ENCODE data around the gene PHEX. TPM values are rescaled to one million over a fixed set of nuclear protein-coding genes. Genes with fewer than 3 reads are reported as not detected.

Gene PHEX
- total RNA-seq, 2 donors from 2014 or later, result 0.29 TPM; not detected in 1

DNA sequence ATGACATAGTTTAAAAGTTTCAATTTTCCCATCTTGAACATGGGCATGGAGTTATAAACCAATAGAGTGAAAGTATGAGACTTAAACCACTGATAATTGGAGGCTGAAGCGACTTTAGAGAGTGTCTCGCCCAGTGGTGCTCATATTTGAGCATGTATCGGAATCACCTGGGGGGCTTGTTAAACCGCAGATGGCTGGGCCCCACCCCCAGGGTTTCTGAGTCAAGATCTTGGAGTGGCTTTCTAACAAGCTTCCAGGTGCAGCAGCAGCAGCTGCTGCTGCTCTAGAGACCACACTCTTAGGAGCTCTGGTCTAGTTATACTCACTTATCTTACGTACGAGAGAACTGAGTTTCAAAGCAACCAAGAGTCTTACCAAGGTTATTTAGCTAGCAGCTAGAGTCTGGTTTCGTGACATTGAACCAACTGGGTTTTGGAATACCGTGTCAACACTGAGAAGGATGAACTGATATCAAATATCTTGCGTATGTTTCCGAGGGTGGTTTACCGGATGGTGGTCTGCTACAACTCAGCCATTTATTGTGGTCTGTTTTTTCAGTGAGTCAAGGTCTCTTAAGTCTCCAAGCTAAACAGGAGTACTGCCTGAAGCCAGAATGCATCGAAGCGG is 5.9 kb downstream of the PHEX start:
- intact Hi-C loops (cut with DNase I), result no loop called here
- DNase-seq (no peak), ATAC-seq (no peak)

DNA sequence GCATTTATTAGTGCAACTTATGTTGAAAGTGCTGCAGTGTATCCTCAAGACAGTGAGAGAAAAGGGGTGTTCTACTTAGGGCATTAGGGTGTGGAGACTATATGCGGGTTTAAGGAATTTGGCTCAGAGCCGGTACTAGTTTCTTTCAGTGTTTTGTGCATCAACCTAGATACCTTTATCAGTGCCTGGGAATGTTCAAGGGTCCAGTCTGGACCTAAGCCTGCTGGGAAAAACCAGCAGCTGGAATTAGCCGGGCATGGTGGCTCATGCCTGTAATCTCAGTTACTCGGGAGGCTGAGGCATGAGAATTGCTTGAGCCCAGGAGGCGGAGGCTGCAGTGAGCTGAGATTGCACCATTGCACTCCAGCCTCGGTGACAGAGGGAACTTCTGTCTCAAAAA is 7.4 kb downstream of the PHEX start:
- ATAC-seq (no peak), DNase-seq (no peak)
- intact Hi-C loops (cut with DNase I), result no loop called here

DNA sequence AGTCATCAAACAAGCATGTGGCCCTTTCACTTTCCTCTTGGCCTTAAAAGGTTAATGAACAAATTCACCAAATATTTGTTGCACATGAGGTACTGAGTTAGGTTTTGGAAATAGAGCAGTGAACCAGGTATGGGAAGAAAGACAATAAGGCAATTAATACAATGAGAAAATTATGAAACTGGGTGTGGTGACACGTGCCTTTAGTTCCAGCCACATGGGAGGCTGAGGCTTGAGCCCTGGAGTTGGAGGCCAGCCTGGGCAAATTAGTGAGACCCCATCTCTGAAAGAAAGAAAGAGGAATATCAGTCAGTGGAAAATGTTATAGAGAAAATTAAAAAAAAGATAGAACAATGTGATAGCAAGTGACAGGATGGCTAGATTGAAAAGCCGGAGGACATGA is 8.1 kb downstream of the PHEX start:
- intact Hi-C loops (cut with DNase I), result no loop called here
- ATAC-seq (no peak), DNase-seq (no peak)

DNA sequence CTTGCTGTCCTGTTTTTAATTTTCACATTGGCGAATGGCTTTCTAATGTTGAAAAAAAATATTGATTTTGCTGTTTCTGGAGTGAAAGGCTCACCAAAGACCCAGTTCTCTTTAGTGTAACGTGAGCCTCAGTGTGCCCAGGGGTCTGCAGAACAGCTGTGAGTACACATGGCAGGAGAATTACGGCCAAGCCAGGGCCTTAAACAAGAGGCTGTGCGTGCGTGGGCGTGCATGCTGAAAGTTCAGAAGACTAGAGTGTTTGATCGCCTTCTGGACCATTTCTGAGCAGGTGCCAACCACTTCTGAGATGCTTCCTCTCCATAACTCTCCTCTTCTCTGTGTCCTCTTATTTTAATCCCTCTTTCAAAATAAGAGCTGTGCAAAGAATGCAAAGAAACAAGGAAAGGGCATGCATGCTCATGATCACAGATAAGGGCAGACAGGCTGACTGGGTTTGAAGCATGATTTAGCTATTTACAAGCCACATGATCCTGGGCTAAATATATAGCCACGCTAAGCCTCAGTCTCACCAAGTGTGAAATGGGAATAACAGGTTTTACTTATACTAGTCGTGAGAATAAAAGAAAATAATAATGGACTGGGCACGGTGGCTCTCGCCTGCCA is 9.9 kb downstream of the PHEX start:
- ATAC-seq (no peak), DNase-seq (no peak)
- intact Hi-C loops (cut with DNase I), result no loop called here

DNA sequence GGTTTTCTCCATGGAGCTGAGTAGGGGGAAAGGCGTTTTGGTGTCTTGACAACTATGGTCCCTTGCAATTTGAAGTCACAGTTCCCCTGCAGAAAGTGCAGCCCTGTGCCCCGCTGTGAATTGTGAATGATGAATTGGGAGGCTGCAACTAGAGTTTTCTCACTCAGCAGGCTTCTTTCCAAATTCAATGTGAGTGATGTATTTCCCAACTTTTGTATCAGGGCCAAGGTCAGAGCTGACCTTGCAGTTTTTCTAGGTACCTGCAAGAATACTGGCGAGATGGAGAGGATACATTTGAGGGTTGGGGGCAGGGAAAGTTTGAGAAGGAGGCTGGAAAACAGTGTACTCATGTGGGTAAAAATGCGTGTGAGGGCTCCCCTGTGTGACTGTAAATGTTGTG is 11.7 kb downstream of the PHEX start:
- intact Hi-C loops (cut with DNase I), result no loop called here
- DNase-seq (no peak), ATAC-seq (no peak)

DNA sequence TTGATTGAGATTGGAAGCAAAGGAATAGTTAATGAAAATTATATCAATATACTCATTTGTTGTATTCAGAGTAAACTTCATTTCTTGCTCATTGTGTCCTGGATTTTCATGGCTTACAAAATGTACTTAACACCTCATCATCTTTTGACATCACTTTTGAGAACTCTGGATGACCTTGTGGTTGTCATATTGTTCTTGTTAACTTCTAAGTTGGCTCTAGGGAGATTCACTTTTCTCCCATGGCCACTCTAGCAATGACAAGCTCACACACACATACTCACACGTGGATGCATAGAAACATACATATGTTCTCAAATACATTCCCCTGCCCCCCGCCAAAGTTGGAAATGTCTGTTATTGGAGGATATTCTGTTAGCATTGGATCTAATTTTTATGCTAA is 15.3 kb downstream of the PHEX start:
- ATAC-seq (no peak), DNase-seq (no peak)
- intact Hi-C loops (cut with DNase I), result no loop called here

DNA sequence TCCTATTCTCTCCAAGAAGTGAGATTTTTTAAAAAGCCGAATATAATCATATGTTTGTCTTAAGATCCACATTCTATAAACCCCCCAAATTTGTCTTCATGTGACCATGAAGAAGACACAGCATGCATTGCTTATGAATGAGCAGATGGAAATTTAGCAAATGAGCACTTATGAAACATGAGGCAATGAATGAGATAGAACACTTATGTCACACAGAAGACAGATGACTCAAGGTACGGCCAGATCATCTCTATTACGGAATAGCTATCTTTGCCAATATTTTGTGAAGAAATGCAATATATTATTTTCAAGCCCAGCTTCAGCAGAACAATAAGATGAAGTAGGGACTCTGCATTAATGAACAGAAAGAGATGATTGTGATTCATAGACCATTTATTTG is 21.4 kb downstream of the PHEX start:
- no peak for DNase-seq
- no peak for ATAC-seq
- intact Hi-C loops (cut with DNase I), result no loop called here

DNA sequence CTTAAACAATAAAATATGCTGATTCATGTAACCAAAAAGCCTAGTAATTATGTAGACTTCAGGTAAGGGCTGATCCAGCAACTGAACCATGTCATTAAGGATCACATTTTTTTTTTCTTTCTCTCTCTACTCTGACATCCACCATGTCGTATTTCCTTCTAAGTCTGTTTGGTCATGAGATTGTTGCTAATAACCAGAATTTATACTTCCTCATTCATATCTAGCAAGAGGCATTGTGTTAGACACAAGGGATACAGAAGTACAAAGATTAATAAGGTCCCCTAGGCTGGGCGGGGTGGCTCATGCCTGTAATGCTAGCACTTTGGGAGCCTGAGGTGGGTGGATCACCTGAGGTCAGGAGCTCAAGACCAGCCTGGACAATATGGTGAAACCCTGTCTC is 24.1 kb downstream of the PHEX start:
- intact Hi-C loops (cut with DNase I), result no loop called here
- ATAC-seq, result no peak
- DNase-seq, result no peak

DNA sequence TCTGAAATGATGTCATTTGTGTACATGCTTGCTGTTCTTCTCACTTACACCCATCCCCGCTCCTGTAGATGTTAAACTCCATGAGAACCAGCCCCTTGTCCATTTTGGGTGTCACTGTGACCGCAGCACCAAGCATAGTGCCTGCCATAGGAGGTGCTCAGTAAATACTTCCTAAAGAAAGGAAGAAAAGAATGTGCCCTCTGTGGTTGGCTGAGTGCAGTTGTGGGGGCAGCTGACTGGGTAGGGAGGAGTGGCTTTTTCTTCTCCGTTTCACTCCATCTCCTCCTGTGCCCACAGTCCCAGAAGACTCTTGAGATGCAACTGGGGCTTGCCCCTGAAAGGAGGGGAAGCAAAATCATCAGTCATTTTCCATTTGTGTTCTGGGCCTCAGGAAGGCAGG is 25.5 kb downstream of the PHEX start:
- ATAC-seq (no peak), DNase-seq (no peak)
- intact Hi-C loops (cut with DNase I), result no loop called here

DNA sequence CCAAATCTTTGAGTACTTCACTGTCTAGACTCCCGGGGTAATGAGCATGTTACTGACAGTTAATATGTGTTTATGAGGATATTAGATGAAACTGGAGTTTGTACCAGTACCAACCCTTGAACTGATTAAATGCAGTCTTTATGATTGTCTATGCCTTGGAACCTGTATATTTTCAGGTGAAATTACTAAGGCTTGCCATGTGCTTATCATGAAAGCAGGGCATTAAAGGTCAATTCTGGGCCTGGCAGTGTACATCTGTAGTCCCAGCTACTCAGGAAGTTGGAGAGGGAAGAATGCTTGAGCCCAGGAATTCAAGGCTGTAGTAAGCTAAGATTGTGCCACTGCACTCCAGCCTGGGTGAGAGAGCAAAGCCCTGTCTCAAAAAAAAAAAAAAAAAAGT is 27.6 kb downstream of the PHEX start:
- DNase-seq, result no peak
- intact Hi-C loops (cut with DNase I), result no loop called here
- ATAC-seq, result no peak

DNA sequence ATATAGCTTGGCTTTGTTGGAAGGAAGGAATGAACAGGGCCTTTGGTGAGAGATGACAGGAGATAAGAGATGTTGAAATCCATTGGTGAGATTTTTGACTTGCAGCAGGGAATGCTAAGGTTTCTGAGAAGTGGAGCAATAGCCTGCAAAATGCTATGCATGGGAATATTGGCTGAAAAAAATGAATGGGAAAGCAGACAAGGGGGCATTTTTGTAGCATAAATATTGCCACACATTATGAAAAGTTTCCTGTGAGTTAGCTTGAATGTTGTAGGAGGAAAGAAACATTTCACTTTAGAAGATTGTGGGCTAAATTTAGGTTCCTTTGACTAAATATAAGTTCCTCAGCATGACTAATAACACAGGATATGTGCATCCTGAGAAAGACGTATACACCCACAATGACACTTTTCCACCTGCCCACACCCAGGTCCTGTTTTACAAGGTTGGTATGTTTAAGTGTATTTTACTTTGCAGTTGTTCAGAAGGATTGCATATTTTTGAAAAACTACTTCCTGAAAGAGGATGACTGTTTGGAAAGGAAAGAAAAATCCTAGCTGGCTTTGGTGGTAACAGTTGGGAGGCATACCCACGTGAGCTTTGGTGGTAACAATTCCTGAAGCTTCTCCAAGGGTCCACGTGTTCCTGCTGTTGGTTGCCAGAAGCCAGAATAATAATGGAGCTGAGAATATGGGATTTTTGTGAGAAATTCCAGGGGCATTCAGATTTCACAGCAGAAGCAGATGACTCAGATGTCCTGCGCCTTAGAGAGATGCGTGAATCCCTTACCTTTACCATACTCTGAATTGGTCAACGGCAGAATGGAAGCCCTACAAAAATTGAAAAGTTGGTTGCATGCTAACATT is 28.5 kb downstream of the PHEX start:
- intact Hi-C loops (cut with DNase I), result no loop called here
- ATAC-seq (no peak), DNase-seq (no peak)

DNA sequence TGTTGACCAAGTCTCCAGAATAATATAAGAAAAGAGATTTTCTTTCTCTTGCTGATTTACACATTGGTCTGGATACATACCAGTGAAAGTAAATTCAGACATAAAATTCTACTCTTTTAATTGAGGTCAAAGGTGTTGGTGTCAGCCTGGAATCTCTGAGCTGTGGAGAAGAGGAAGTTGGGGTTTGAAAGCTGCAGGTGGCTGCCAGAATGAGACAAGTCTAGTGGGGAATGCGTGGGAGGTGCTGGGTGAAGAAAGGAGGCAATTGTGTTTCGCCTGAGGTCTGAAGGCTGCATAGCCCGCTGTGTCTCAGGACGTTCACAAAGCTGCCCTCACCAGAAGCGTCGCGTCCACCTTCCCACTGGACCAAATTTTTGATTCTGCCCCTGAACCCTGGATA is 31.2 kb downstream of the PHEX start:
- DNase-seq (no peak), ATAC-seq (no peak)
- intact Hi-C loops (cut with DNase I), result no loop called here

DNA sequence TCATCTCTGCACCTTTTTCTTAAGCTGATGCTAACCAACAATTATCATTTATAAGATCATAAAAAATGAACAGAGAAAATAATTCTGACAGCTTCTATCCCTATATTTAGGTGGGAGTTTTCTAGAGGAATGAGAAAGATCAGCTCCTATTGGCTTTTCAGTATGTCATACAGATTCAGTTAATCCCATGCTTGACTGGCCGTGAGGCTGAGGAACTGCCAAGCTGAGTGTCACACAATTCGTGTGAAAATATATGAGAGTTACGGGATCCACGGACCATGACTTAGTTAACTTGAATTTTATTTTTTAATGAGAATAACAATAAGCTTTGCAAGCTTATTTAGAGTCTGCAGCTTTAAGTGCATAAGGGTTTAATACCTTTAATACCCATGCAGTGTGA is 37.5 kb downstream of the PHEX start:
- intact Hi-C loops (cut with DNase I), result no loop called here
- ATAC-seq (no peak), DNase-seq (no peak)

DNA sequence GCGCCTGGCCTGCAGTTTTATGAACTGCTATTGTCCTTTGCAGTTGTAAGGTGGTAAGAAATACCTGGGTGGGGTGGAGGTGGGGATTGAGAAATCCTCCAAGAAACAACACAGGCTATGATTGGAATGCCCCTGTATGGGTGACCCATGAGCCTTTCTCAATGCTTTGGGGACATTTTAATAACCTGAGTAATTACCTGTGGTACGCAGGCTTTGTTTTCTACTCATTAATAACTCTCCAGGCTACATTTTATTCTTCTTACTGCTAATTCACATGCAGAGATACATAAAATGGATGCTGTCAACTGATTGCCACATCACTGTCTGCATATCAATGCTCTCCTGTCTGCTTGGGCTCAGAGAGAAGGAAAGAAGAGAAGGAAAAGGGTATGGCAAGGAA is 41.8 kb downstream of the PHEX start:
- DNase-seq, result no peak
- intact Hi-C loops (cut with DNase I), result no loop called here
- no peak for ATAC-seq

DNA sequence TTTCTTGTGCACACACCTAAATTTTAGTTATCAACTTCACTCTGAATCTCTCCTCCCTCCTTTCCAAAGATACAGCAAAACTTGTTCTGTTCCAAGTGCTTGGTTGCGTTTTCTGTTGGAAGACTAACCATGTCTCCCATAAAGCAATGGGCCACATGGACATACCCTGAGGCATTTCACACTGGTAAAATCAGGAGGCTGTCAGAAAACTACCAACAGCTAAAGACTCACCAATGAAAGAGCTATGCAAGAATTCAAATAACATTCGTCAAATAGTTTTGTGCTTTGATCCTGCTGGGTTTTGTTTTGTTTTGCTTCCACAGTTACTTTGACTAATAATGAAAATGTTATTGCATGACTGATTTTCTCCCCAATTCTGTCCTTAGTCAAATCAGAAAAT is 46.0 kb downstream of the PHEX start:
- ATAC-seq (no peak), DNase-seq (no peak)
- intact Hi-C loops (cut with DNase I), result no loop called here

DNA sequence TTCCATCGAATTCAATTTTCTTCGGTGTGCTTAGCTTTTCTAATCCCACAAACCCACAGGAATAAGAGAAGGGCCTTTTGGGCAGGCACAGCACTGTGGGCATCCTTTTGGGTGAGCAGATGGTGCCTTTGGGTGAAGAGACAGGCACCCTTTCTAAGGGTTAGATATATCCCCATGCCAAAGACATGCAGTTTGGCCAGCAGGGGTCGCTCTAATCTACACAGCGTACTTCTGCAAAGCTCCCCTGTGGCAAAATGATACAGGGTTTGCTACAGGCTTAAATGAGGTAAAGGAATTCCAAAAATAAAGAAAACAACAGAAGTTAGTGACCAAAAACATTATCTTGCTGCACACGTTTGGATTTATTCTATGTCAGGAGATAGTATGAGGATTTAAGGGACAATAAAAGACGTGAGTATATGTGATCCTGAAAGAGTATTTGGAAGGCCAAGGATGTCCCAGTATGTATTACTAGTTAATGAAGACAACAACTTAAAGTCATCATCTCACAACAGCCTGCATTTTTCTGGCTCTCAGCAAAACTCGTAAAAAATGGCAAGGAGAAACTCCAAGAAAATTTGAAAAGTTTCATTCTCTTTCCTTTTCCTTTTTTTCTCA is 49.5 kb downstream of the PHEX start:
- ATAC-seq, result no peak
- peak; percentile 34 for DNase-seq
- intact Hi-C loops (cut with DNase I), result loop anchor here in 1 of 2 donors (5.0 kb wide), 1 partner anchor 111 kb away; no protein-coding TSS in a partner anchor

DNA sequence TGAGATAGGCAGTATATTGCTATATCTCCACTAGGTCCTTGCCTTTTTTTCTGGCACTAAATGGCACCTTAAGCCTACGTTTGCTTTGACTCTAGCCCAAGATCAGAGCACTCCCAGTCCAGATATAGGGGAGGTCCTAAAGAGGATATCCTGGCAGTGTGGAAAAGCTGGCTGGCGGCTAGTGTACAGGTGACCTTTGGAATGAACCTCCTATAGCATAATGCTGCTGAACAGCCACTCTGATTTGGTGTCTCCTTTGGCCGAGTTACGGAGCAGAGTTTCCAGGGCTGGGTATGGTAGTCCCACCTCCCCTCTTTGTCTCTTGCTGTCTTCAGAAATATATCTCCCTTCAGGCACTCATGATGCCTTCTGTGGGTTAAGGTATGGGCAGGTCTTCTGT is 53.9 kb downstream of the PHEX start:
- DNase-seq, result no peak
- intact Hi-C loops (cut with DNase I), result no loop called here
- ATAC-seq, result no peak

DNA sequence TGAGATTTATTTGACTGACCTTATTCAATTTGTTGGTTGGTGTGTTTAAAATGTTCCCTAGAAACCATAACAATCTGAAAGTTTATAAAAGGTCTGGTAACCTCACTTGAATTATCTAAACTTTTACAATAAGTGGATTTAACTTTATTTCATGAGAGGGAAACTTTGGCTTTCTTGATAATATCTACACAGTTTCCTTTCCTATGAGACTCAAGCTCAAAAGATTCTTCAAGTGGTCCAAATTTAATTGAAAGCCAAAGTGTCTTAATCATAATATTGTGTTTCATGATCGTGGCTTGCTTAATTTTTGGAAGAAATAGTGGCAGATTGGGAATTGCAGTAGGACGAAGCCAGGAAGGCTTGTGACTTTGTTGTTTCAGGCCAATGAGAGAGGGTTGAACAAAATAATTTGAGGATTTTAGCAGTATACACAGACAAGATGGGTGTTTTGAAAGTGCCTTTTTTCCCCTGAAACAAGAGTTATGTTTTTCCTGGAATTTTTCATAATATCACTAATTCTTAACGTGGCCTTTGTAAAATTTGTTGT is 55.0 kb downstream of the PHEX start:
- intact Hi-C loops (cut with DNase I), result no loop called here
- DNase-seq (no peak), ATAC-seq (no peak)

DNA sequence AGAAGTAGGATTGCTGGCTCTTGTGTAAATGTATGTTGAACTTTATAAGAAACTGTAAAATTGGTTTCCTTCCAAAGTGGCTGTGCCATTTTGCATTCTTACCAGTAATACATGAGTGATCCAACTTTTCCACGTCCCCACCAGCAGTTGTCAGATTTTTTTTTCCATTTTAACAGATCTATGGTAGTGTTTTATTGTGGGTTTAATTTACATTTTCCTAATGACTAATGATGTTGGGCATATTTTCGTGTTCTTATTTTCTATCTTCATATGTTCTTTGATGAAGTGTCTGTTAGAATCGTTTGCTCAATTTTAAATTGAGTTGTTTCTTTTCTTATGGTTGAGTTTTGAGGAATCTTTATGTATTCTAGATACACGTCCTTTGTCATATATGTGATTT is 56.2 kb downstream of the PHEX start:
- no peak for ATAC-seq
- no peak for DNase-seq
- intact Hi-C loops (cut with DNase I), result no loop called here

DNA sequence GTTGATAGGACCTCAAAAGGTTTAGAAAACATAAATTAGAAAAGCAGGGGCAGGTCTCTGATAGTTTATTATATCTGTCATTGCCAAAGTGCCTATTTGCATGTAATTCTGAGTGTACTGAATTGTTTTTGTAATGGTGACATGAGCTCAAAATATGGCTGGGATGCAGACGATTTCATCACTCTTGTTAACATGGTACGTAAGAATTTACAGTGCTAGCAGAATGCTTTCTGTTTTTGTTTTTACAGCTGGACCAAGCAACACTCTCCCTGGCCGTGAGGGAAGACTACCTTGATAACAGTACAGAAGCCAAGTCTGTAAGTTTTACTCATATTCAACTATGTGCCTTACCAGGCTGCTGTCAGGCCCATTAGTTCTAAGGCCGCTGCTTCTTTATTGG is 58.1 kb downstream of the PHEX start:
- intact Hi-C loops (cut with DNase I), result no loop called here
- ATAC-seq (no peak), DNase-seq (no peak)
